ENCODE results near the gene MINDY4.

The MINDY4 gene

GRCh38 chr7:30764030-30764975 lies 6.9 kb upstream of the MINDY4 start:
- FAIRE-seq, result peak; percentile 60
- no peak for DNase-seq (ENCODE audit: insufficient read length, low spot score)
- TF ChIP-seq POU2F2 (IDR thresholded peaks at IDR 0.05; ENCODE audit: low read depth, low read length) (no peak), TAF1 (IDR thresholded peaks at IDR 0.05; ENCODE audit: low read depth, low read length) (no peak), POLR2A (IDR thresholded peaks at IDR 0.05; ENCODE audit: low read depth, low read length) (no peak), POLR2AphosphoS5 (IDR thresholded peaks at IDR 0.05; ENCODE audit: low read depth, low read length) (no peak), SPI1 (IDR thresholded peaks at IDR 0.05; ENCODE audit: low read depth, low read length) (no peak), PAX5 (IDR thresholded peaks at IDR 0.05; ENCODE audit: insufficient read depth, low read length, severe bottlenecking) (no peak)

GRCh38 chr7:30765408-30765807 lies 5.8 kb upstream of the MINDY4 start:
- FAIRE-seq (no peak), DNase-seq (ENCODE audit: insufficient read length, low spot score) (no peak)
- TF ChIP-seq POLR2A (IDR thresholded peaks at IDR 0.05; ENCODE audit: low read depth, low read length) (no peak), TAF1 (IDR thresholded peaks at IDR 0.05; ENCODE audit: low read depth, low read length) (no peak), PAX5 (IDR thresholded peaks at IDR 0.05; ENCODE audit: insufficient read depth, low read length, severe bottlenecking) (no peak), POU2F2 (IDR thresholded peaks at IDR 0.05; ENCODE audit: low read depth, low read length) (no peak), SPI1 (IDR thresholded peaks at IDR 0.05; ENCODE audit: low read depth, low read length) (no peak), POLR2AphosphoS5 (IDR thresholded peaks at IDR 0.05; ENCODE audit: low read depth, low read length) (no peak)

- DNase-seq (ENCODE audit: insufficient read length, low spot score), result no peak
- TF ChIP-seq TAF1 (IDR thresholded peaks at IDR 0.05; ENCODE audit: low read depth, low read length) (no peak), PAX5 (IDR thresholded peaks at IDR 0.05; ENCODE audit: insufficient read depth, low read length, severe bottlenecking) (no peak), SPI1 (IDR thresholded peaks at IDR 0.05; ENCODE audit: low read depth, low read length) (no peak)
- no peak for FAIRE-seq
These were observed 408 bp upstream of the MINDY4 start for GRCh38 chr7:30770845-30771173.

- FAIRE-seq (peak; percentile 84), DNase-seq (ENCODE audit: insufficient read length, low spot score) (no peak)
- TF ChIP-seq POLR2AphosphoS5 (IDR thresholded peaks at IDR 0.05; ENCODE audit: low read depth, low read length), result no peak
These were observed 736 bp downstream of the MINDY4 start for GRCh38 chr7:30771880-30772425.

GRCh38 chr7:30772984-30773383 lies 1.8 kb downstream of the MINDY4 start:
- DNase-seq (ENCODE audit: insufficient read length, low spot score), result no peak
- no peak for FAIRE-seq
- TF ChIP-seq POLR2A (IDR thresholded peaks at IDR 0.05; ENCODE audit: low read depth, low read length) (no peak), POU2F2 (IDR thresholded peaks at IDR 0.05; ENCODE audit: low read depth, low read length) (no peak), TAF1 (IDR thresholded peaks at IDR 0.05; ENCODE audit: low read depth, low read length) (no peak), PAX5 (IDR thresholded peaks at IDR 0.05; ENCODE audit: insufficient read depth, low read length, severe bottlenecking) (no peak), SPI1 (IDR thresholded peaks at IDR 0.05; ENCODE audit: low read depth, low read length) (no peak), POLR2AphosphoS5 (IDR thresholded peaks at IDR 0.05; ENCODE audit: low read depth, low read length) (no peak)

- FAIRE-seq (peak; percentile 20), DNase-seq (ENCODE audit: insufficient read length, low spot score) (no peak)
- TF ChIP-seq POLR2A (IDR thresholded peaks at IDR 0.05; ENCODE audit: low read depth, low read length) (no peak), SPI1 (IDR thresholded peaks at IDR 0.05; ENCODE audit: low read depth, low read length) (no peak), PAX5 (IDR thresholded peaks at IDR 0.05; ENCODE audit: insufficient read depth, low read length, severe bottlenecking) (no peak), TAF1 (IDR thresholded peaks at IDR 0.05; ENCODE audit: low read depth, low read length) (no peak), POU2F2 (IDR thresholded peaks at IDR 0.05; ENCODE audit: low read depth, low read length) (no peak), POLR2AphosphoS5 (IDR thresholded peaks at IDR 0.05; ENCODE audit: low read depth, low read length) (no peak)
These were observed 4.8 kb downstream of the MINDY4 start for GRCh38 chr7:30775992-30776391.

GRCh38 chr7:30776971-30777370 lies 5.8 kb downstream of the MINDY4 start:
- no peak for DNase-seq (ENCODE audit: insufficient read length, low spot score)
- TF ChIP-seq PAX5 (IDR thresholded peaks at IDR 0.05; ENCODE audit: insufficient read depth, low read length, severe bottlenecking), result no peak
- no peak for TF ChIP-seq POLR2AphosphoS5 (IDR thresholded peaks at IDR 0.05; ENCODE audit: low read depth, low read length)
- no peak for TF ChIP-seq SPI1 (IDR thresholded peaks at IDR 0.05; ENCODE audit: low read depth, low read length)
- TF ChIP-seq POU2F2 (IDR thresholded peaks at IDR 0.05; ENCODE audit: low read depth, low read length), result no peak
- no peak for TF ChIP-seq POLR2A (IDR thresholded peaks at IDR 0.05; ENCODE audit: low read depth, low read length)
- no peak for TF ChIP-seq TAF1 (IDR thresholded peaks at IDR 0.05; ENCODE audit: low read depth, low read length)
- FAIRE-seq, result no peak

- TF ChIP-seq POLR2A (IDR thresholded peaks at IDR 0.05; ENCODE audit: low read depth, low read length) (no peak), PAX5 (IDR thresholded peaks at IDR 0.05; ENCODE audit: insufficient read depth, low read length, severe bottlenecking) (no peak), POLR2AphosphoS5 (IDR thresholded peaks at IDR 0.05; ENCODE audit: low read depth, low read length) (no peak), POU2F2 (IDR thresholded peaks at IDR 0.05; ENCODE audit: low read depth, low read length) (no peak), SPI1 (IDR thresholded peaks at IDR 0.05; ENCODE audit: low read depth, low read length) (no peak), TAF1 (IDR thresholded peaks at IDR 0.05; ENCODE audit: low read depth, low read length) (no peak)
- FAIRE-seq, result peak; percentile 40
- DNase-seq (ENCODE audit: insufficient read length, low spot score), result no peak
These were observed 7.2 kb downstream of the MINDY4 start for GRCh38 chr7:30778255-30779025.

GRCh38 chr7:30779574-30779973 lies 8.4 kb downstream of the MINDY4 start:
- no peak for DNase-seq (ENCODE audit: insufficient read length, low spot score)
- FAIRE-seq, result no peak
- TF ChIP-seq POU2F2 (IDR thresholded peaks at IDR 0.05; ENCODE audit: low read depth, low read length), result no peak
- no peak for TF ChIP-seq PAX5 (IDR thresholded peaks at IDR 0.05; ENCODE audit: insufficient read depth, low read length, severe bottlenecking)
- TF ChIP-seq SPI1 (IDR thresholded peaks at IDR 0.05; ENCODE audit: low read depth, low read length), result no peak
- no peak for TF ChIP-seq TAF1 (IDR thresholded peaks at IDR 0.05; ENCODE audit: low read depth, low read length)
- TF ChIP-seq POLR2A (IDR thresholded peaks at IDR 0.05; ENCODE audit: low read depth, low read length), result no peak
- no peak for TF ChIP-seq POLR2AphosphoS5 (IDR thresholded peaks at IDR 0.05; ENCODE audit: low read depth, low read length)

All from GM12891 (cell line).